ENCODE data around the gene CTNNBL1. TPM values are rescaled to one million over a fixed set of nuclear protein-coding genes. Genes with fewer than 3 reads are reported as not detected.

CTNNBL1 gene
- total and polyA plus RNA-seq, 8 donors = 10.5 to 148 (median 42.0) TPM

DNA sequence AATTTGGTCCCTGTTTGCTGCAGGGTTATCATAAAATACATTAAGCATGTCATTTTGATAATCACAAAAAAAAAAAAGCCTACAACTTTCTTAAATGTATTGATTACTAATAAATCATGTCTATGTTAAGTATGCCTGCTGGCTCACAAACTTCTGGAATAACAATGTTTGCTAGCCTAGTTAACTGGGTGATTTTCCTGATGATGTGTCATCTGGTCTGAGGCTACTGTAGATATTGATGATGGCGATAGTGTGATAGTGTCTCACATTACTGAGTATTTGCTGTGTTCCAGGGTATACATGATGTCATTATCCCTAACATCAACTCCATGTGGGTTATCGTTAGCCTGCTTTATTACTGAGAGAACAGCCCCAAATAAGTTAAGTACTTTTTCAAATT lies 122.9 kb downstream of the CTNNBL1 start:
- Histone ChIP-seq H3K27me3 (no peaks in the 10 kb centered on the region), H3K4me1 (peaks cover 0 to 15% (median 0%) of the 10 kb centered on the region in 4 donors), H3K36me3 (peaks cover 0 to 20% (median 7%) of the 10 kb centered on the region in 4 donors), H3K4me3 (no peak overlapping the region), H3K9me3 (no peaks in the 10 kb centered on the region), H3K27ac (no peak overlapping the region)
- DNase-seq = no peak
- TF ChIP-seq, protein P1, sequence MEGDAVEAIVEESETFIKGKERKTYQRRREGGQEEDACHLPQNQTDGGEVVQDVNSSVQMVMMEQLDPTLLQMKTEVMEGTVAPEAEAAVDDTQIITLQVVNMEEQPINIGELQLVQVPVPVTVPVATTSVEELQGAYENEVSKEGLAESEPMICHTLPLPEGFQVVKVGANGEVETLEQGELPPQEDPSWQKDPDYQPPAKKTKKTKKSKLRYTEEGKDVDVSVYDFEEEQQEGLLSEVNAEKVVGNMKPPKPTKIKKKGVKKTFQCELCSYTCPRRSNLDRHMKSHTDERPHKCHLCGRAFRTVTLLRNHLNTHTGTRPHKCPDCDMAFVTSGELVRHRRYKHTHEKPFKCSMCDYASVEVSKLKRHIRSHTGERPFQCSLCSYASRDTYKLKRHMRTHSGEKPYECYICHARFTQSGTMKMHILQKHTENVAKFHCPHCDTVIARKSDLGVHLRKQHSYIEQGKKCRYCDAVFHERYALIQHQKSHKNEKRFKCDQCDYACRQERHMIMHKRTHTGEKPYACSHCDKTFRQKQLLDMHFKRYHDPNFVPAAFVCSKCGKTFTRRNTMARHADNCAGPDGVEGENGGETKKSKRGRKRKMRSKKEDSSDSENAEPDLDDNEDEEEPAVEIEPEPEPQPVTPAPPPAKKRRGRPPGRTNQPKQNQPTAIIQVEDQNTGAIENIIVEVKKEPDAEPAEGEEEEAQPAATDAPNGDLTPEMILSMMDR (IDR thresholded peaks at IDR 0.05) = no peak
- intact Hi-C loops (cut with DNase I; ENCODE audit: low total_unique reads) = no loop called here
- 80 to 87% (median 85%) methylated on average over 2 of the region's 2 CpGs for WGBS, 5 donors

DNA sequence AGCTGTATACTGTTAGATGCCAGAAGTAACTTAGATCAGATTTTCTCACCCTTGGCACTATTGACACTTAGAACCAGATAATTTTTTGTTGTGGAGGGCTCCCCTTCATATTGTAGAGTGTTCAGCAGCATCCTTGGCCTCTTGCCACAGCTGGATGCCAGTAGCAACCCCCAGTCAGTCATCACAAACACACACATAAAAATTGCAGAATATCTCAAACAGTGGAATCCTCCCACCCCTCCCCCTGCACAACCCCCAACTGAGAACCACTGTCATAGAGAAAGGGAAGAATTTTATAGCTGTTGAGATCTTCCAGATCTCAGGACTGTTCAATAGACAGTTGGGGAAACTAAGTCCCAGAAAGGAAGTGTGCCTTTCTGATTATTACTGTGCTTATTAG lies 127.9 kb downstream of the CTNNBL1 start:
- peak overlapping the region in 1 of 5 donors; percentile 54 for H3K27ac ChIP-seq
- TF ChIP-seq EP300 (IDR thresholded peaks at IDR 0.05) (no peak), POLR2A (IDR thresholded peaks at IDR 0.05) (no peak), POLR2AphosphoS5 (IDR thresholded peaks at IDR 0.05) (no peak)
- TF ChIP-seq, protein P1 (IDR thresholded peaks at IDR 0.05) = no peak

DNA sequence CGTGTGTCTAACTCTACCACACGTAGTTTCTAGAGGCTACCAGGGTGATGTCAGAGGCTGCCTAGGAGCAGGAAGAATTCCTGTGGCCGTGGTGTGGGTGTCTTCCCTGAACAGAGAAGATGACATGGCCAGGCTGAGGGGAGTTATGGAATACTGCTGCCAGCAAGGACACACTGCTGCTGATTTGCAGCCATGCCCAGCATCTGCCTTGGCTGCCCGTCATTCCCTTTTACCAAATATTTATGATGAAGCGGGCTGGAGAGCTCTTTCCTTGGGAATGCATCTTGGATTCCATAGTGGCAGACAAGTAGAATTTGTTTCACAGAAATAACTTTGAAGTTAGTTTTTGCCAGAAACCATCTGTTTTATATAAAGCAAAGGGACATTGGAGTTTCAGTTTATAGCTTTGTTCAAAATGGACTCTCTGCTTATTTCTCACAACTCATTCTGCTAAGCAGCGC lies 128.3 kb downstream of the CTNNBL1 start:
- H3K9me3 ChIP-seq = no peaks in the 10 kb centered on the region
- peaks cover 0 to 16% (median 3%) of the 10 kb centered on the region in 4 donors for H3K36me3 ChIP-seq
- peak overlapping the region in 1 of 5 donors; percentile 54 for H3K27ac ChIP-seq
- peaks cover 0 to 23% (median 0%) of the 10 kb centered on the region in 4 donors for H3K4me1 ChIP-seq
- WGBS, 5 donors = 78 to 92% (median 84%) methylated on average over 6 of the region's 6 CpGs
- no peak overlapping the region for H3K4me3 ChIP-seq
- no peaks in the 10 kb centered on the region for H3K27me3 ChIP-seq
- TF ChIP-seq, protein P1 (IDR thresholded peaks at IDR 0.05) = no peak
- TF ChIP-seq EP300 (IDR thresholded peaks at IDR 0.05) = no peak
- no peak for TF ChIP-seq POLR2A (IDR thresholded peaks at IDR 0.05)
- no peak for TF ChIP-seq POLR2AphosphoS5 (IDR thresholded peaks at IDR 0.05)
- DNase-seq = peak in 1 of 2 donors; percentile 37
- intact Hi-C loops (cut with DNase I; ENCODE audit: low total_unique reads) = no loop called here

More for the DNA sequence above, 127.9 kb downstream of the CTNNBL1 start:
- peak in 1 of 2 donors; percentile 26 for DNase-seq
- intact Hi-C loops (cut with DNase I; ENCODE audit: low total_unique reads) = no loop called here
- Histone ChIP-seq H3K36me3 (peaks cover 0 to 16% (median 3%) of the 10 kb centered on the region in 4 donors), H3K4me1 (peaks cover 0 to 23% (median 0%) of the 10 kb centered on the region in 4 donors), H3K4me3 (no peak overlapping the region), H3K27me3 (no peaks in the 10 kb centered on the region), H3K9me3 (no peaks in the 10 kb centered on the region)

DNA sequence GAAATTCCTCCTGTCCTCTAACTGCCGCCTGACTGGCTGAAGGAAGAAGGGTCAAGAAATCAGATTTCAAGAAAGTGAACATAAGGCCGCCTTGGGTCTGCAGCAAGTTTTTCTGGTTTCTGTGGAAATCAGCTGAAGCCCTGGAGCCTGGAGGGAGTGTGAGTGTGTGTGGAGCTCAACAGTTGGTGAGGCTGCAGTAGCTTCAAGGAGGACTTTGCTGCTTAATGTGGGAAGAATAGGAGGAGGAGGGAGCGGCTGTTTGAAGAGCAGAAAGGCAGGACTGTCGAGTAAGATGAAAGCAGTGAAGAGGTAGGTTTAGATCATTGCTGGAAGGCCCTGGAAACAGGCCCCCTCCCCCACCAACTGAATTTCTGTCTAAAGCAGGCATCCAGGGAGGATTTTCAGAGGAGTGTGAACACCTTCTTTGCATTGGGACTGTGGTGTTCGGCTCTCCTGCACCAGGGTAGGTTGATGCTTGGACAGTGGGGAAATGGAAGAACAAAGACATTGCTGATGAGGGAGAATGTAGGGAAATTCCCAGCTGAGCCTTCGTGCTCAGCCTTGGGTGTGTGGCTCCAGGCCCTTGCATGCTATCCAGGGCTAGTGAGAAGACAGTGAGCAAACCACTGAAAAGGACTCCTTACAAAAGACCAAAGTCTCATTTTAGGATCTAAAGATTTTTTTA lies 129.6 kb downstream of the CTNNBL1 start:
- 70 to 80% (median 76%) methylated on average over 6 of the region's 6 CpGs for whole genome bisulfite sequencing, 5 donors
- TF ChIP-seq EP300 (IDR thresholded peaks at IDR 0.05) (no peak), POLR2A (IDR thresholded peaks at IDR 0.05) (no peak), POLR2AphosphoS5 (IDR thresholded peaks at IDR 0.05) (no peak)
- TF ChIP-seq, protein P1 (IDR thresholded peaks at IDR 0.05) = no peak
- H3K9me3 ChIP-seq = no peaks in the 10 kb centered on the region
- peaks cover 0 to 16% (median 3%) of the 10 kb centered on the region in 4 donors for H3K36me3 ChIP-seq
- H3K4me1 ChIP-seq = peaks cover 0 to 23% (median 0%) of the 10 kb centered on the region in 4 donors
- no peaks in the 10 kb centered on the region for H3K27me3 ChIP-seq
- intact Hi-C loops (cut with DNase I; ENCODE audit: low total_unique reads) = no loop called here
- H3K4me3 ChIP-seq = no peak overlapping the region
- H3K27ac ChIP-seq = peak overlapping the region in 1 of 5 donors; percentile 8
- DNase-seq = peak in 1 of 2 donors; percentile 40

All from stomach (tissue), 9 donors.